BE2C (cell line): ENCODE measurements around the gene AIM2.

Experiments
- DNase-seq: peaks from one replicate; pipeline ENCODE4 v3.0.0-alpha.2; 2020
- H3K27me3 ChIP-seq: fragments of 250-450 bp; sonication (Bioruptor Pico); 2 replicates; pipeline ENCODE4 v1.5.1; 2020; ENCODE audit warnings: mild to moderate bottlenecking
- H3K36me3 ChIP-seq: fragments of 250-450 bp; sonication (Bioruptor Pico); 2 replicates; pipeline ENCODE4 v1.5.1; 2020; ENCODE audit warnings: mild to moderate bottlenecking
- H3K4me1 ChIP-seq: fragments of 250-450 bp; sonication (Bioruptor Pico); 2 replicates; pipeline ENCODE4 v1.5.1; 2020
- H3K4me3 ChIP-seq: 2 replicates; pipeline ENCODE4 v1.5.1; 2011; ENCODE audit warnings: low read depth, low read length
- H3K9me3 ChIP-seq: fragments of 250-450 bp; sonication (Bioruptor Pico); 2 replicates; pipeline ENCODE4 v1.5.1; 2020
- CTCF ChIP-seq: IDR thresholded peaks from 2 replicates; pipeline ENCODE4 v1.5.1; 2012; ENCODE audit warnings: mild to moderate bottlenecking, low read depth, low read length

The AIM2 gene

GRCh38 chr1:159071970-159072582 is 4.5 kb downstream of the AIM2 start:
- H3K4me1 ChIP-seq, result no peaks in the 10 kb centered on the region
- peak; percentile 69 for TF ChIP-seq CTCF
- no peaks in the 10 kb centered on the region for H3K36me3 ChIP-seq
- no peak overlapping the region for H3K4me3 ChIP-seq
- H3K27me3 ChIP-seq, result no peaks in the 10 kb centered on the region
- H3K9me3 ChIP-seq, result no peaks in the 10 kb centered on the region
- no peak for DNase-seq

GRCh38 chr1:159068886-159069285 is 7.7 kb downstream of the AIM2 start:
- no peak for DNase-seq
- H3K36me3 ChIP-seq, result no peaks in the 10 kb centered on the region
- no peaks in the 10 kb centered on the region for H3K27me3 ChIP-seq
- no peaks in the 10 kb centered on the region for H3K9me3 ChIP-seq
- no peaks in the 10 kb centered on the region for H3K4me1 ChIP-seq
- no peak overlapping the region for H3K4me3 ChIP-seq
- TF ChIP-seq CTCF, result no peak

GRCh38 chr1:159067699-159068621 is 8.6 kb downstream of the AIM2 start:
- Histone ChIP-seq H3K27me3 (no peaks in the 10 kb centered on the region), H3K4me1 (no peaks in the 10 kb centered on the region), H3K9me3 (no peaks in the 10 kb centered on the region), H3K4me3 (no peak overlapping the region), H3K36me3 (no peaks in the 10 kb centered on the region)
- TF ChIP-seq CTCF, result no peak
- no peak for DNase-seq

- no peak for TF ChIP-seq CTCF
- Histone ChIP-seq H3K36me3 (no peaks in the 10 kb centered on the region), H3K4me1 (no peaks in the 10 kb centered on the region), H3K27me3 (no peaks in the 10 kb centered on the region), H3K9me3 (no peaks in the 10 kb centered on the region), H3K4me3 (no peak overlapping the region)
- no peak for DNase-seq
These were observed 10.5 kb downstream of the AIM2 start for GRCh38 chr1:159066108-159066507.

- TF ChIP-seq CTCF, result no peak
- no peaks in the 10 kb centered on the region for H3K27me3 ChIP-seq
- H3K4me1 ChIP-seq, result no peaks in the 10 kb centered on the region
These were observed 11.5 kb downstream of the AIM2 start for GRCh38 chr1:159065106-159065505.

GRCh38 chr1:159058751-159059150 is 17.8 kb downstream of the AIM2 start:
- Histone ChIP-seq H3K4me1 (no peaks in the 10 kb centered on the region), H3K27me3 (no peaks in the 10 kb centered on the region), H3K36me3 (no peaks in the 10 kb centered on the region), H3K4me3 (no peak overlapping the region), H3K9me3 (no peaks in the 10 kb centered on the region)
- no peak for TF ChIP-seq CTCF
- DNase-seq, result no peak

More at GRCh38 chr1:159065106-159065505, 11.5 kb downstream of the AIM2 start:
- Histone ChIP-seq H3K36me3 (no peaks in the 10 kb centered on the region), H3K9me3 (no peaks in the 10 kb centered on the region), H3K4me3 (no peak overlapping the region)
- DNase-seq, result no peak
